ENCODE results near the gene SEZ6L2.
A peak's percentile ranks its signal among the peaks of the same experiment; 100 is the strongest.
"Not testable (repeated sequence)": the region's sequence is repeated elsewhere in the genome, so short reads cannot be mapped to it uniquely, and the experiment has no call there.

SEZ6L2 gene

DNA sequence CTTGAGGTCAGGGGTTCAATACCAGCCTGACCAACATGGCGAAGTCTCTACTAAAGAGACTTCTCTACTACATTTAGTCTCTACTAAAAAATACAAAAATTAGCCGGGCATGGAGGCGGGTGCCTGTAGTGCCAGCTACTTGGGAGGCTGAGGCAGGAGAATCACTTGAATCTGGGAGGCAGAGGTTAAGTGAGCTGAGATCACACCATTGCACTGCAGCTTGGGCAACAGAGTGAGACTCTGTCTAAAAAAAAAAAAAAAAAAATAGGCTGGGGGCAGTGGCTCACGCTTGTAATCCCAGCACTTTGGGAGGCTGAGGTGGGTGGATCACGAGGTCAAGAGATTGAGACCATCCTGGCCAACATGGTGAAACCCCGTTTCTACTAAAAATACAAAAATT lies 10.5 kb upstream of the SEZ6L2 start:
- DNase-seq = not testable (repeated sequence)

DNA sequence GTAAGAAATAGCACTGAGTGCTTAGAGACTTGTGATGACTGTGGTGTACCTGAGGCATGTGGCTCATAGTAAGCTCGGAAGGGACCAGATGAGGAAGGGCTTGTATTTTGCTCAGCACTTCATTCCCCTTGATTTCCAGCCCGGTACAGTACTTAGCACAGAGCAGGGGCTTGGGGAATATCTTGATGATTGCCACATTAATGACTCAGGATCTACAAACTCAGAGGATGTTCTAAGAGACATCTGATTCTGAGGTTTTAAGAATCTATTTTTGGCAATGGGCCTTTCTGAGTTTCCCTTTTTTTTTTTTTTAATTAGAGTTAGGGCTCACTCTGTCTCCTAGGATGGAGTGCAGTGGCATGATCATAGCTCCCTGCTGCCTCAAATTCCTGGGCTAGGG lies 10.0 kb upstream of the SEZ6L2 start:
- no peak for DNase-seq

DNA sequence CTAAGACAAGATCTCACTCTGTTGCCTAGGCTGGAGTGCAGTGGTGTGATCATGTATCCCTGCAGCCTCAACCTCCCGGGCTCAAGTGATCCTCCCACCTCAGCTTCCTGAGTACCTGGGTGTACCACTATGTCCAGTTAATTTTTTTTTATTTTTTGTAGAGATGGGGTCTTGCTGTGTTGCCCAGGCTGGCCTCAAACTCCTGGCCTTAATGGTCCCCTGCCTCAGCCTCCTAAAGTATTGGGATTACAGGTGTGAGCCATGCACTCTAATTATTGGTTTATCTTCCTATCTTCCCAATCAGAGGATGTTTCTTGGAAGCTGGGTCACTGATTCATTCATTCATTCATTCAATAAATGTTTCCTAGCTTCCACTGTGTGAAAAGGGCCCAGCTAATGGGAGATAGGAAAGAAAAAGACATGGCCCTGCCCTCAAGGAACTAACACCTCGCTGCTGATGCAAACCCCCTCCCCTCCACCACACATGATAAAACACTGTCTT lies 9.4 kb upstream of the SEZ6L2 start:
- no peak for DNase-seq

DNA sequence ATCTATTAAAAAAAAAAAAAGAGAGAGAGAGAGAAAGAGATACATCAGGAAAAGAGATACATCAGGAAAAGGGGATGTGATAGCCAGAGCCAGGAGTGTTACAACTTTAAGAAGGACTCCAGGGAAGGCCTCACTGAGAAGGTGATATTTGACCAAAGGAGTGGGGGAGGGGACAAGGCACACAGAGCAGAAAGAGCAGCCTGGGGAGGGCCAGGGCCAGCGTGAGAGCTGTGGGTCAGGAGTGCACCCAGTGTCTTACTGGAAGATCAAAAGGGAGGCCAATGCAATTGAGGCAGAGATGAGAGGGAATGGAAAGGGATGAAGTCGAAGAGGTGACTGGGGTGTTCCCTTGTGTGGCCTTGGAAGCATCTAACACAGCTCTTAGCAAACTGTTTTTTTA lies 8.6 kb upstream of the SEZ6L2 start:
- no peak for DNase-seq

DNA sequence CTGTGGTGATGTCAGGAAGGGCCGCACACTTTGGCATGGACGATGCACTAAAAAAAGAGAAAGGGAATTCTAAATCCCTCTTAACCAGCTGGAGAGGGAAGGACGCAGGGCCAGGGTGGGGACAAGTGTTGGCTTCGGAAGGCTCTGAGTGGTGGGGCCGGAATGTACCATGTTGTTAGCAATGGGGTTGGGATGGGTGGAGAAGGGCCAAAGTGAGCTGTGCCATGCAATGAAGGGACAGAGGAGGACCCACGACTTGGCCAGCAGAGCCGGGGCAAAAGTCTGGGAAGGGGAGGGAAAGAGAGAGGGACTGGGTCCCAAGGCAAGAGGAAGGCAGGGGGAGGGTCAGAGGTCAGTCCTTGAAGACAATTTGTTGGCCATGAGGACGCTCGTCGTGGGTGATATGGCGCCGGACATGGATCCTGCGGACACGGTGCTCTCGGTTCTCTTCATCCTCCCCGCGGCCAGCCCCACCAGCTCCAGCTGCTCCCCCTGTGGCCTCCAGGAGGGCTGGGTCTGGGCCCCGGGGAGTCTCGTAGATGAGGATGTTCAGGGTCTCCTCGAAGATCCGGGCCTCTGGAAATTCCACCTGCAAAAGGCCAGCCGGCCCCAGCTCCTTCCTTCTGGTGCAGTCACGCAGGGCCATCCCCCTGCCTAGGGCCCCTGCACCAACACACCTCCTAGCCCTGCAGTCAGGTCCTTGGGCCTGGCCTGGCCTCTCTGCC lies 7.3 kb upstream of the SEZ6L2 start:
- DNase-seq = no peak

DNA sequence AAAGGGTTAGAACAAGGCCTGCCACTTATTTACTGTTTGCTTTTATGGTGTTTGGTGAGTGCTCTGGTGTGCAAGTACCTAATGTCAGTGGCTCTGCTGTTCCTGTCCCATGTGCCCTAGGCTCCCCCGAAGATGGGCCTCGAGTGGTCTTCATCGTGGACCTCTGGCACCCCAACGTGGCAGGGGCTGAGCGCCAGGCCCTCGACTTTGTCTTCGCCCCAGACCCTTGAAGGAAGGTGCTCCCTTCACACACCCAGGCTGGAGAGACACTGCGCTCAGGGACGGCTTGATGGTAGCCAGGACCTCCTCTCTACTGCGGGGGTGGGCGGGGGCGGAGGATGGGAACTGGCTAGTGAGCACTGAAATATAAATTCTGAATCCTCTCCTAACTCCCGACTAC lies 6.3 kb upstream of the SEZ6L2 start:
- DNase-seq = no peak

DNA sequence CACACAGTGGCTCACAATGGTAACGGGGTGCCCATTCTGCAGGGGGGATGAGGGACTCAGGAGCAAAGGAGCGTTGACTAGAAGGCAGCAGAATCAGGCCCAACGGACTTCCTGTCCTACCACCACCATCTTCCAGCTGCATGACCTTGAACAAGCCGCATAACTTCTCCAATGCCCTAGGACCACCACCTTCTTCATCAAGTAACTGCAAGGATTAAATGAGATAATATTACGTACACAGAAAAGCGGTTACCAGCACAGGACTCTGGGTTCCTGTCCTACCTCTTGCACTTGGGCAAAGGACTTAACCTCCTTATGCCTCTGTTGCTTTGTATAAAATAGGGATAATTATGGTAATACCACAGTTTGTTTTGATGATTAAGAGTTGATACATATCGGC lies 5.6 kb upstream of the SEZ6L2 start:
- DNase-seq = no peak

DNA sequence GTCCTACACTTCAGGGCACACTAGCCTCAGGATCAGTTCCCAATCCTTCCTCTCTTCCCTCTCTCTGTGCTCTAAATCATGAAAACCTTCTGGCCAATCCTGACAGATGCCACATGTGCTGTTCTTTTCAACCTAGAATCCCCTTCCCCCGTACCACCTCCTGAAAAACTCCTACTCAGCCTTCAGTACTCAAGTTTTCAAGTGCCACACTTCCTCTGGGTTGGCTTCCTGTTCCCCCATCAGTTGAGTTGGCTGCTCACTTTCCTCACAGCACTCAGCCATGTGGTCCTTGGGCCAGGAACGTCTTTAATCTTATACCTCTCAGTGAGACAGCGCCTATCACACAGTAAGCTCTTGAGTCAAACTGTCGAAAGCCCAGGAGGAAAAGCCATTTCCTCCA lies 4.2 kb upstream of the SEZ6L2 start:
- DNase-seq = no peak

DNA sequence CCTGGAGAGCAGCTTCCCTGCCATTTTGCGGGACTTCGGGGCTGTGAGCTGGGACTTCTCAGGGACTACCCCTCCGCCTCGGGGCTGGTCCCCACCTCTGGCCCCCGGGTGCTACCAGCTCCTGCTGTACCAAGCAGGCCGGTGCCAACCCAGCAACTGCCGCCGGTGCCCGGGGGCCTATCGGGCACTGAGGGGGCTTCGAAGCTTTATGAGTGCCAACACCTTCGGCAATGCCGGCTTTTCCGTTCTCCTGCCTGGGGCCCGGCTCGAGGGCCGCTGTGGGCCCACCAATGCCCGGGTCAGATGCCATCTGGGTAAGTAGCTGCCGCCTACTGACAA lies 2.2 kb upstream of the SEZ6L2 start:
- DNase-seq = no peak

DNA sequence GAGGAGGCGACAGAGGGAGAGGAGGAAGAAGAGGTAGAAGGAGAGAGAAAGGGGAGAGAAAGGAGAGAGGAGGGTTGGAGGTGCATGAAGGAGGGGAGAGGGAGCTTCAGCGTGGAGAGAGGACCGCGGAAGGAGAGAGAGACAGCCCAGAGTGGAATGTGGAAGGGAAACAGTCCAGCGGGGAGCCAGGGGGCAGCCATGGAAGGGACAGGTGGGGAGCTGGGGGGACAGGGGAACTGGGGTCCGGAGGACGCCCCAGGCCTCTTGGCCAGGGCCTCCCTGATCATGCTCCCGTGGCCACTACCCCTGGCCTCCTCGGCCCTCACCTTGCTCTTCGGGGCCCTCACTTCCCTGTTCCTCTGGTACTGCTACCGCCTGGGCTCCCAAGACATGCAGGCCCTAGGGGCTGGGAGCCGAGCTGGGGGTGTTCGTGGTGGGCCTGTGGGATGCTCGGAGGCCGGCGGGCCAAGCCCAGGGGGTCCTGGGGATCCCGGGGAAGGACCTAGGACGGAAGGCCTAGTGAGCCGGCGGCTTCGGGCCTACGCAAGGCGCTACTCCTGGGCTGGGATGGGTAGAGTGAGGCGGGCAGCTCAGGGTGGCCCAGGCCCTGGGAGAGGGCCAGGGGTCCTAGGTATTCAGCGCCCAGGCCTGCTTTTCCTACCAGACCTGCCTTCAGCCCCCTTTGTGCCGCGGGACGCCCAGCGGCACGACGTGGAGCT lies 1.7 kb upstream of the SEZ6L2 start:
- no peak for DNase-seq

DNA sequence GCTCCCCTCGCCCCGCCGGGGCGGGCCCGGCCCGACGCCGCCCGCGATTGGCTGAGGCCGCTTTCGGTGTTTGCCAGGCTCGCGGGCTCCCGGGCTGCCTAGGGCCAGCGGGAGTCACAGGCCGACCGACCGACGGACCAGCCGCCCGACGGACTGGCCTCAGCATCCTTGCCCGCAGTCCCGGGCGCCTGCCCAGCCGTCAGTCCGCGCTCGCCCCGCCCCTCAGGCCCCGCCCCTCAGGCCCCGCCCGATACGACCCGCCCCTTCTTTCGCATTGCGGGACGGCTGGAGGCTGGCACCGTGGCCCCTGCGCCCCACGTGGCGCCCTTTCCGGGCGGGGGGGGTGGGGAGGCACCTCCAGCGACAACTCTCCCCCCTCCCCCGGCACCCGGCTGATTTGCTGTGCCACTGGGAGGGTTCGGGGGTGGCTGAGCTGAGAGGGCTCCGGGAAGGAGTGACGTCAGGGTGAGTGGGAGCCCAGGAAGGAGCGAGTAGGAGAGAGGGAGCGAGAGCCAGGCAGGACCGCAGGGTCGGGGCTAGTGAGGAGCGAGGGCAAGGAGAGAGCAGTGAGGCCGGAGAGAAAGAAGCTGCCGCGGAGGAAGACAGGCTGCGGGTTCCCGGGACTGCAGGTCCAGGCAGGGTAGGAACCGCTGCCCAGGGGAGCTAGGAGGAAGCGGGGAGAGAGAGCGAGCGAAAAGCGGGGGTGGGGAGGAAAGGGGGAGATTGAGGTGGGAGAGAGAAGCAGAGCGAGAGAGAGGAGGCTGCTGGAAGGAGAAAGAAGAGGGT lies 945 bp upstream of the SEZ6L2 start, which contains the start of gene ASPHD1:
TSS of gene ASPHD1 (plus strand) at position 387 of the 786 bp plus-strand sequence. CDS start 484 bp downstream, outside the sequence.
- peak; percentile 69 for DNase-seq

DNA sequence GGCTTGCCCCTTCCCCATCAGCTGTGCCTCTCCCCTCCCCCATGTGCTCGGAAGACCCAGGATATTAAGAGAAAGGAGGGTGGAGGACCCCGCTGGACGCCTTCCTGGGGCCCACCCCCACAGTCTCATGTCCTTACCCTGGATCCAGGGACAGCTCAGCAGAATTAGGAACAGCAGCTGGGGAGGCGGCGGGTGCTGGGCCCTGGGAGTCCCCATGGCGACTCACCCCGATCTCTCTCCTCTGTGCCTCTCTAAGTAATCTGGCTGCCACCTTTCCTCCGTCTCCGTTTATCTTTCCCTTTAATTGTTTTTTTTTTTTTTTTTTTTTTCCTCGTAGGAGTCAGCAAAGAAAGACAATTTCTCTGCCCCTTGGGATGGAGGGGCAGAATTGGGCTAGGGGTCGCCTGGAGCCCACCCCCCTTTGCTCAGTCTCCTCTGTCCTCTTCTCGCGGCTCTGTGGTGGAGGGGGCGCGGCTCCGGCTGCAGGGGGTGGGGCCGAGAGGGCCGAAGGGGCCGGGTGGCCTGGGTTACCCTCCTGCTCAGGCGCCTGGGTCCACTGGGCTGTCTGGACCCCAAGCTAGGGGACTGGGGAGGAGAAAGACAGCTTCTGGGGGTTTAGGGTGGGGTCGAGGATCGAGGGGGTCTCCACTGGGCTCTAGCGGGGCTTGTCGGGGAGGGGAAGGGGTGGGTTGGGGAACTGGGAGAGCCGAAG lies 390 bp downstream of the SEZ6L2 start:
- DNase-seq = no peak

DNA sequence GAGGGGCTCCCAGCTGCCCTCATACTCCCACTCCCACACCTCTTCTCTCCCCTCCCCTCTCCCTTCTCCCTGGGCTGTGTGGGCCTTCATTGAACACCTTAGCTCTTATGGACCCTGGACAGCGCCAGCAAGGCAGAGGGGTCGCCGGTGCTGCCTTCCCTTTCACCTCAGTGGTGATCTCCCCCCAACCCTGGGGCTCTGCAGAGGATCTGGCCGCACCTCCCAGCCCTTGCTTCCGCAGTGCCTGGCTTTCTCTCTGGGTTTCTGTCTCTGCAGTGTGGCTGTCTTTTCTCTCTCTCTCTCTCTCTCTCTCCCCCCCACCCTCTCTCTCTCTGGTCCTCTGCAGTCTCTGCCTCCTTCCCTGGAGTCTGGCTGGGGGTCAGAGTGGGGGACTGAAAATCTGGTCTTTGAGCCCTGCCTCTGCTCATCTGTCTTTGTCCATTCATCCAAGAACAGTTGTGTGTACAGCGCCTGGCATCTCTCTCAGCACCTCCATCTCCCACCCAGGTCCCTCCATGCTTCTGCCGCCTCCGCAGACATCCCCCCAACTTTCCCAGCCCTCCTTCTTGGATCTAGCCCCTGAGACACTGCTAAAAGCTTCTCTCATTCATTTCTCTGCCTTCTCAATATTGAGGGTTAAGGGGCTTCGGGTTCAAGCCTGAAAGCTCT lies 1.1 kb downstream of the SEZ6L2 start:
- DNase-seq = no peak

DNA sequence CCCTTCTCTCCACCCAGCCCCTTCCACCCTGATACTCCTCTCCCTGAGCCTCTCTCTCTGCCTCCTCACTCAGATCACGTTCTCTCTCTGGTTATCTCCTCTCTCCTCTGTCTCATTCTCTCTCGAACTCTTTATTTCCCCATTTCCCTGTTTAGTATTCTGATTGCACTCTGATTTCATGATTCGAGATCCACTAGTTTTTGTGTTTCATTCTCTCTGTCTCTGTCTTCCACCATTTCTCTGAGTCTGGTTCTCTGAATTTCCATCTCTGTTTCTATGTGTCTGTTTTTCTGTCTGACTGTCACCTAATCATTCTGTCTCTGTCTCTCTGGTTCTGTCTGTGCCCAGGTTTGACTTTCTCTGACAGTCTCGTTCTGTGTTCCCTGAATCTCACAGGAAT lies 2.0 kb downstream of the SEZ6L2 start:
- DNase-seq = no peak

DNA sequence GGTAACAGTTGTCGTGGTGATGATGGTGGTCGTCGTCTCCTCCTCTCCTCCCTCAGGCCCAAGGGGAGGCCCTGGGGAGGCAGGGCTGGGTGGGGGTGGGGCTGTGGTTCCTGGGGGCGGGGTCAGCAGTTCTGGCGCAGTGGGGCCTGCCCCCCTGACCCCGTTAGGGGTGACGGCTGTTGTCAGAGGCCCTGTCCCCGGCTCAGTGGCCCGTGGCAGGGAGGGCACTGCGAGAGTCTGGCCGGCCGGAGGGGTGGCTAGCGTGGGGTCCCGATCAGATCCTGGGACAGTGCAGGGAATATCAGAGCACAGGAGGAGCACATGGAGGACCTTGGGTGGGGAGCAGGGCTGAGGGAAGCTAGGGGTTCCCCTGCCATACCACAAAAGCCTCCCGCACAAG lies 2.5 kb downstream of the SEZ6L2 start:
- DNase-seq = no peak

DNA sequence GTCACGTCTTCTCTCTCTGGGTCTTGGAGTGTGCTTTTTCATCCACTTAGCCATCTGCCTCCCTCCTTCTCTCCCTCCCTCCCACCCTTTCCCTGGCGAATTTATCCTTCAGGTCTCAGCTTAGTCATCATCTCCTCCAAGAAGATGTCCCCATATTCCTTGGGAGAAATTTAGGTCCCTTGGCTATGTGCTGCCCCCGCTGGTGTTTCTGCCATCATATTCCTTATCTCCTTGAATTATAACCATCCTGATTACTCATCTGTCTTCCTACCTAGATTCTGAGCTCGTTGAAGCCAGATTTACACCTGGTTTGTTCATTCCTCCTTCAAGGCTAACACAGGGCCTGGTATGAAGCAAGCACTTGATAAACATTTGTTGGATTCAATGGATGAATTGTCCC lies 5.0 kb downstream of the SEZ6L2 start:
- DNase-seq = no peak

DNA sequence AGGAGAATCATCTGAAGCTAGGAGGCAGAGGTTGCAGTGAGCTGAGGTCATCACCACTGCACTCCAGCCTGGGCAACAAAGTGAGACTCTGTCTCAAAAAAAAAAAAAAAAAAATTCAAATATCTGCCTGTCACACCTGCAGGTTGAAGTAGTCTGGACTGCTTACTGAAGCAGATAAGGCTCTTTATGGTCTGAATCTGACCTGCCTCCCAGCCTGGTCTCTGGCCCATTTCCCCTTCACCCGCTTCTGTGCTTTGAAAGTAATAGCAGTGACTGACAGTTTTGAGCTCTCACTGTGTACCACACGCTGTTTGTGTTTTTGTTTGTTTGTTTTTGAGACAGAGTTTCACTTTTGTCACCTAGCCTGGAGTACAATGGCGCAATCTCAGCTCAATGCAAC lies 5.8 kb downstream of the SEZ6L2 start:
- no peak for DNase-seq

DNA sequence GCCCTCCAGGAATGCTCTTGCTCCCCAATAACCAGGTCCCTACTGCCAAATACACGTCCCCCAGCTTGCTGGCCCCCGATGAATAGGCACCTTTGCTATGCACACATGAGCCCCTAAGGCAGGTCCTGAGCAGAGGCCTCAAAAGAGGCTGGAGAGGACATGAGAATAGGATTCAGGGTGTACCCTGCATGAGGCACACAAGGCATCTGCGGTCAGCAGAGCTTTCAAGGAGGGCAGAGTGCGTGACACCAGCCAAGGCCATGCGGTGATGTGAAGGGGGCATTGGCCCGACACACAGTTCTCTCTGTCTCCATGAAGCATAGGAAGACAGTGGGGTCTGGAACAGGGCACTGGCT lies 6.9 kb downstream of the SEZ6L2 start:
- DNase-seq = no peak

DNA sequence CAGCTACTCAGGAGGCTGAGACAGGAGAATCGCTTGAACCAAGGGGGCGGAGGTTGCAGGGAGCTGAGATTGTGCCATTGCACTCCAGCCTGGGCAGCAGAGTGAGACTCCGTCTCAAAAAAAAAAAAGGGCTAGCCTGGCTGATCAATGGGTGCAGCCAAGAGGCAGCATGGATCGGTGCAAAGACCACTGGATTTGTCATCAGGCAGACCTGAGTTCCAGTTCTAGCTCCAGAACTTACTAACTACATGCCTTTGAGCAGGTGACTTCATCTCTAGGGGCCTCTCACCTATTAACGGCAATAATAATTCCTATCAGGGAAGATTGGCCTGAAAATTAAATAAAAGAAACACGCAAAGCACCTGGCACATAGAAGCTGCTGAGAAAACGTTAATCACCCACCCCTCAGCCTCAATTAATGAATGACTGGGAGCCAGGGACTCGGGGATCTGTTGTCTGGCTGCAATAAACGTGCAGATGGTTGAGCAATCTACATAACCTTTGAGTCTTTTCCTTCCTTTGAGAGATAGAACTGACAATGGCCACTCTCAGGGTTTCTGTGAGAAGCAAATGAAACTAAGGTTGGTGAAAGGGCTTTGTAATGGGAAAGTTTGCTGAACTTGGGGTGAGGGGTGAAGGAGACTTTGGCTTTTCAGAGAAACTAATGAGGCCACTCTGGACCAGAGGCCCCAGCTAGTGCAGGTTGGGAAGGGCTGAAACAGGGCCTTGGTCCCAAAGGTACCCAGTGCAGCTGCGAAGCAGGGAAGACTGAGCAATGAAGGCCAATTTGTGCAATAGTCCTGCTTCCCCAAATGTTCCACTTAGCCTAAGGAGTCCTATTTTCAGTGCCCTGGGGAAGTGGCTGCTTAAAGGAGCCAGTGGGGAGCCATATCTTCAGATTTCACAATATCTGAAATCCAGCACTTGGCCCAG lies 7.6 kb downstream of the SEZ6L2 start:
- no peak for DNase-seq

DNA sequence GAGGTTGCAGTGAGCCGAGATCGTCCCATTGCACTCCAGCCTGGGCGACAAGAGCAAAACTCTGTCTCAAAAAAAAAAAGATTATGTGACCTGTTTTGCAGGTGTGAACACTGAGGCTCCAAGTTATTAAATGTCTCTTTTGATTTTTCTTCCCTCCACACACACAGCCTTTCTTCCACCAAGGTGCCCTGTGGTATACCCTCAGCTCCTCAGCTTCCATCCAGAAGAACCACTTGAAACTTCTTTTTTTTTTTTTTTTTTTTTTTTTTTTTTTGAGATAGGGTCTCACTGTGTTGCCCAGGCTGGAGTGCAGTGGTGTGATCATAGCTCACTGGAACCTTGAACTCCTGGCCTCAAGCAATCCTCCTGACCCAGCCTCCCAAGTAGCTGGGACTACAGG lies 10.0 kb downstream of the SEZ6L2 start:
- not testable (repeated sequence) for DNase-seq

DNA sequence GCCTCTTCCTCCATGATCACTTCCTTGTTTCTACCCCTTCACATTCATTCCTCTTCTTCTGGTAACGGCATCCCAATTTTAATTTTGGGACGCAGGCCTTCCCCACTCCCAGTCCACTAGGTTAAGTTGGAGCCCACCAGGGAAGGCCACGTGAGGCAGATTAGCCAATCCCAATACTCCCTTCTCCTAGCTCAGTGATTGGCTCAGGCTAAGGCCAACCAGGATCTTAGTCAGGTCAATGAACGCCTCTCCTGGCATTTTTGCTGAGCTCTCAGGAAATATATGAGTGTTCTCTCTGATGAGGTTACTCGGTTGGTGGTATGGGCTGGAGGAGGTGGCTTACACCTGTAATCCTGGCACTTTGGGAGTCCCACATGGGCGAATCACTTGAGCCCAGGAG lies 15.4 kb downstream of the SEZ6L2 start:
- no peak for DNase-seq
